Measurements from ENCODE around the gene CUTA. TPM values are rescaled to one million over a fixed set of nuclear protein-coding genes. Genes with fewer than 3 reads are reported as not detected.
"Not testable (repeated sequence)": the region's sequence is repeated elsewhere in the genome, so short reads cannot be mapped to it uniquely, and the experiment has no call there.

Gene CUTA
- total RNA-seq, 1 experiment from 2014 or later = 186 TPM

DNA sequence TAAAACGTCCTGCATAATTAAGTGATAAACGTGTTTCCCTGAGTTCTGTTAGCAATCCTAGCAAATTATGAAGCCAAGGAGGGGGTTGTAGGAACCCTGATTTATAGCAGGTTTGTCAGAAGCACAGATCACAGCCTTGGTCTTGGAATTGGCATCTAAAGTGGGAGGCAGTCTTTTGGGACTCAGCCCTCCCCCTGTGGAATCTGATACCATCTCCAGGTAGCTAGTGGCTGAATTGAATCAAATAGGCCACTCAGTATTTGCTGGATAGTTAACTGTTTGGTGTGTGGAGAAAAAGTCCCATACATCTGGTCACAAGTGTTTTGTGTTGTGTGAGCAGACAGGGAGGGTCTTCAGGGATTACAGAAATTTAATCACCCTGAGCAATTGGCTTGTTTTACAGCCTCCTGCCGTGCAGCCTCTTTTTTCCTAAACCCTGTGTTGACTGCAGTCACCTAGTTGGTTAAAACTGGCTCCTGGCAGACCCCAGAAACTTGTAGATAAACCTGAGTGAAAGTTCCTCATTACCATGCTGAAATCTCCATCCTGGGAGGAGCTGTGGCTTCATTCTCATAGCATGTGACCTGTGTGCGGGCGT lies 45.3 kb downstream of the CUTA start:
- no peak overlapping the region for H3K4me2 ChIP-seq (ENCODE audit: low read length)
- DNase-seq (ENCODE audit: low read depth, low spot score) (no peak), ATAC-seq (no peak)
- no peak overlapping the region for H3K27ac ChIP-seq (ENCODE audit: low read depth, low read length)
- ChIA-PET RAD21 (ENCODE audit: low non-redundant PET in 1 of 2, low total read pairs in 2 of 2, uncharacterized antibody in 2 of 2, unreplicated experiment in 2 of 2) (no interaction called here), CTCF (no interaction called here), POLR2A (no interaction called here)
- intact Hi-C loops (cut with micrococcal nuclease) = no loop called here
- no peaks in the 10 kb centered on the region for H3K9me3 ChIP-seq (ENCODE audit: control insufficient read depth in 1 of 2, insufficient read depth in 1 of 2, low read depth in 1 of 2, low read length in 2 of 2)
- H3K9me2 ChIP-seq (ENCODE audit: insufficient read depth) = no peaks in the 10 kb centered on the region
- H3K4me1 ChIP-seq (ENCODE audit: control insufficient read depth in 1 of 2, insufficient read depth in 2 of 2, low read length in 2 of 2) = peaks cover 0 to 16% of the 10 kb centered on the region in 2 experiments; a peak in 2 of 4 replicates
- no peaks in the 10 kb centered on the region for H4K20me1 ChIP-seq (ENCODE audit: insufficient read depth)
- BruUV-seq (replicated peaks) = no TSS peak
- H3K9ac ChIP-seq (ENCODE audit: low read length) = no peak overlapping the region
- H3K4me3 ChIP-seq (replicated peaks in 1 of 2; ENCODE audit: low read depth in 1 of 2, low read length in 2 of 2) = no peak overlapping the region
- no peaks in the 10 kb centered on the region for H3K36me3 ChIP-seq (ENCODE audit: control insufficient read depth in 1 of 2, insufficient read depth in 2 of 2, low read length in 2 of 2)
- H2AFZ ChIP-seq (ENCODE audit: low read depth, low read length, poor library complexity, severe bottlenecking) = no peak overlapping the region
- H3K79me2 ChIP-seq (ENCODE audit: insufficient read depth, low read length) = no peaks in the 10 kb centered on the region
- H3K27me3 ChIP-seq (ENCODE audit: insufficient read depth, low read length) = no peaks in the 10 kb centered on the region
- TF ChIP-seq, protein P1, sequence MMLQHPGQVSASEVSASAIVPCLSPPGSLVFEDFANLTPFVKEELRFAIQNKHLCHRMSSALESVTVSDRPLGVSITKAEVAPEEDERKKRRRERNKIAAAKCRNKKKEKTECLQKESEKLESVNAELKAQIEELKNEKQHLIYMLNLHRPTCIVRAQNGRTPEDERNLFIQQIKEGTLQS (IDR thresholded peaks at IDR 0.05) = no peak

DNA sequence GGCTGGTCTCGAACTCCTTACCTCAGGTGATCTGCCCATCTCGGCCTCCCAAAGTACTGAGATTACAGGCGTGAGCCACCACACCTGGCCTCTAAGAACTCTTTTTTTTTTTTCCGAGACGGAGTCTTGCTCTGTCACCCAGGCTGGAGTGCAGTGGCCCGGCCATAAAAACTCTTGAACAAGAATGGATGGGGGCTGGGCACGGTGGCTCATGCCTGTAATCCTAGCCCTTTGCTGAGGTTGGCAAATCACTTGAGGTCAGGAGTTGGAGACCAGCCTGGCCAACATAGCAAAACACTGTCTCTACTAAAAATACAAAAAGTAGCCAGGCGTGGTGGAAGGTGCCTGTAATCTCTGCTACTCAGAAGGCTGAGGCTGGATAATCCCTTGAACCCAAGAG lies 46.0 kb downstream of the CUTA start:
- RAD21 ChIA-PET (ENCODE audit: low non-redundant PET in 1 of 2, low total read pairs in 2 of 2, uncharacterized antibody in 2 of 2, unreplicated experiment in 2 of 2); H4K20me1 ChIP-seq (ENCODE audit: insufficient read depth); intact Hi-C loops (cut with micrococcal nuclease); H3K36me3 ChIP-seq (ENCODE audit: control insufficient read depth in 1 of 2, insufficient read depth in 2 of 2, low read length in 2 of 2); H3K27ac ChIP-seq (ENCODE audit: low read depth, low read length); DNase-seq (ENCODE audit: low read depth, low spot score); POLR2A ChIA-PET; CTCF ChIA-PET; H3K27me3 ChIP-seq (ENCODE audit: insufficient read depth, low read length); H3K4me3 ChIP-seq (replicated peaks in 1 of 2; ENCODE audit: low read depth in 1 of 2, low read length in 2 of 2); ATAC-seq; H3K9me3 ChIP-seq (ENCODE audit: control insufficient read depth in 1 of 2, insufficient read depth in 1 of 2, low read depth in 1 of 2, low read length in 2 of 2); H3K79me2 ChIP-seq (ENCODE audit: insufficient read depth, low read length); H3K9me2 ChIP-seq (ENCODE audit: insufficient read depth); H2AFZ ChIP-seq (ENCODE audit: low read depth, low read length, poor library complexity, severe bottlenecking); H3K9ac ChIP-seq (ENCODE audit: low read length); H3K4me2 ChIP-seq (ENCODE audit: low read length); BruUV-seq (replicated peaks): not testable (repeated sequence)
- peaks cover 0 to 16% of the 10 kb centered on the region in 2 experiments; a peak in 2 of 4 replicates for H3K4me1 ChIP-seq (ENCODE audit: control insufficient read depth in 1 of 2, insufficient read depth in 2 of 2, low read length in 2 of 2)

DNA sequence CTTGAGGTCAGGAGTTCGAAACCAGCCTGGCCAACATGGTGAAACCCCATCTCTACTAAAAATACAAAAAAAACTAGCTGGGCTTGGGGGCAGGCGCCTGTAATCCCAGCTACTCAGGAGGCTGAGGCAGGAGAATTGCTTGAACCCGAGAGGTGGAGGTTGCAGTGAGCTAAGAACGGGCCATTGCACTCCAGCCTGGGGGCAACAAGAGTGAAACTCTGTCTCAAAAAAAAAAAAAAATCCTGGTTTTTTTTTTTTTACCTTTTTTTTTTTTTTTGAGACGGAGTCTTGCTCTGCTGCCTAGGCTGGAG lies 50.2 kb downstream of the CUTA start:
- POLR2A ChIA-PET; ATAC-seq; H4K20me1 ChIP-seq (ENCODE audit: insufficient read depth); intact Hi-C loops (cut with micrococcal nuclease); H3K36me3 ChIP-seq (ENCODE audit: control insufficient read depth in 1 of 2, insufficient read depth in 2 of 2, low read length in 2 of 2); BruUV-seq (replicated peaks); DNase-seq (ENCODE audit: low read depth, low spot score); H3K9ac ChIP-seq (ENCODE audit: low read length); H3K4me3 ChIP-seq (replicated peaks in 1 of 2; ENCODE audit: low read depth in 1 of 2, low read length in 2 of 2); H3K27ac ChIP-seq (ENCODE audit: low read depth, low read length); H3K9me2 ChIP-seq (ENCODE audit: insufficient read depth); H2AFZ ChIP-seq (ENCODE audit: low read depth, low read length, poor library complexity, severe bottlenecking); H3K79me2 ChIP-seq (ENCODE audit: insufficient read depth, low read length); H3K4me2 ChIP-seq (ENCODE audit: low read length); H3K9me3 ChIP-seq (ENCODE audit: control insufficient read depth in 1 of 2, insufficient read depth in 1 of 2, low read depth in 1 of 2, low read length in 2 of 2); RAD21 ChIA-PET (ENCODE audit: low non-redundant PET in 1 of 2, low total read pairs in 2 of 2, uncharacterized antibody in 2 of 2, unreplicated experiment in 2 of 2); H3K27me3 ChIP-seq (ENCODE audit: insufficient read depth, low read length): not testable (repeated sequence)
- CTCF ChIA-PET = interaction anchor here (0.6 to 1.0 kb wide), 2 partner anchors 23 to 1308 kb away, joined by 3 read pairs; no protein-coding TSS in a partner anchor
- H3K4me1 ChIP-seq (ENCODE audit: control insufficient read depth in 1 of 2, insufficient read depth in 2 of 2, low read length in 2 of 2) = peaks cover 7 to 12% of the 10 kb centered on the region in 2 experiments; a peak in 3 of 4 replicates
